ENCODE measurements around the gene GNG11. TPM values are rescaled to one million over a fixed set of nuclear protein-coding genes. Genes with fewer than 3 reads are reported as not detected.

Gene GNG11
- total RNA-seq, 2 experiments from 2014 or later: not detected

DNA sequence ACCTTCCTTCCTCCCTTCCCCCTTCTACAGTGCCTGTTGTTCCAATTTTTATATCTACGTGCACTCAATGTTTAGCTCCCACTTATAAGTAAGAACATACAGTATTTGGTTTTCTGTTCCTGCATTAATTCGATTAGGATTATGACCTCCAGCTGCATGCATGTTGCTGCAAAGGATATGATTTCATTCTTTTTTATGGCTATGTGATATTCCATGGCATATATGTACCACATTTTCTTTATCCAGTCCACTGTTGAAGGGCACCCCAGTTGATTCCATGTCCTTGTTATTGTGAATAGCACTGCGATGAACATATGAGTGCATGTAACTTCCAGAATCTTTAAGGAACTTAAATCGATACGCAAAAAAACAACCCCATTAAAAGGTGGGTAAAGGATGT is 42.7 kb downstream of the GNG11 start:
- ChIA-PET CTCF (no interaction called here), POLR2A (no interaction called here)
- DNase-seq: no peak
- Histone ChIP-seq H3K9me3 (ENCODE audit: control insufficient read depth in 1 of 2, insufficient read depth in 1 of 2, low read length in 2 of 2) (no peaks in the 10 kb centered on the region), H3K27me3 (ENCODE audit: control insufficient read depth in 1 of 2, insufficient read depth in 2 of 2, low read length in 2 of 2) (no peaks in the 10 kb centered on the region), H3K4me1 (ENCODE audit: insufficient read depth, low read length) (no peaks in the 10 kb centered on the region), H3K36me3 (ENCODE audit: insufficient read depth, low read length) (no peaks in the 10 kb centered on the region), H3K4me3 (ENCODE audit: low read length) (no peak overlapping the region), H3K27ac (ENCODE audit: low read depth in 1 of 2, low read length in 2 of 2) (no peak overlapping the region)
- H3K4me3 Mint-ChIP-seq: no peak overlapping the region
- intact Hi-C loops (cut with DNase I, micrococcal nuclease): no loop called here
- H3K36me3 Mint-ChIP-seq (ENCODE audit: low read depth): no peaks in the 10 kb centered on the region
- TF ChIP-seq, protein P1, sequence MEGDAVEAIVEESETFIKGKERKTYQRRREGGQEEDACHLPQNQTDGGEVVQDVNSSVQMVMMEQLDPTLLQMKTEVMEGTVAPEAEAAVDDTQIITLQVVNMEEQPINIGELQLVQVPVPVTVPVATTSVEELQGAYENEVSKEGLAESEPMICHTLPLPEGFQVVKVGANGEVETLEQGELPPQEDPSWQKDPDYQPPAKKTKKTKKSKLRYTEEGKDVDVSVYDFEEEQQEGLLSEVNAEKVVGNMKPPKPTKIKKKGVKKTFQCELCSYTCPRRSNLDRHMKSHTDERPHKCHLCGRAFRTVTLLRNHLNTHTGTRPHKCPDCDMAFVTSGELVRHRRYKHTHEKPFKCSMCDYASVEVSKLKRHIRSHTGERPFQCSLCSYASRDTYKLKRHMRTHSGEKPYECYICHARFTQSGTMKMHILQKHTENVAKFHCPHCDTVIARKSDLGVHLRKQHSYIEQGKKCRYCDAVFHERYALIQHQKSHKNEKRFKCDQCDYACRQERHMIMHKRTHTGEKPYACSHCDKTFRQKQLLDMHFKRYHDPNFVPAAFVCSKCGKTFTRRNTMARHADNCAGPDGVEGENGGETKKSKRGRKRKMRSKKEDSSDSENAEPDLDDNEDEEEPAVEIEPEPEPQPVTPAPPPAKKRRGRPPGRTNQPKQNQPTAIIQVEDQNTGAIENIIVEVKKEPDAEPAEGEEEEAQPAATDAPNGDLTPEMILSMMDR (IDR thresholded peaks at IDR 0.05): no peak
- no peaks in the 10 kb centered on the region for H3K9me3 Mint-ChIP-seq
- H3K27me3 Mint-ChIP-seq: no peaks in the 10 kb centered on the region
- H3K27ac Mint-ChIP-seq: no peak overlapping the region
- H3K4me1 Mint-ChIP-seq (ENCODE audit: low read depth): no peaks in the 10 kb centered on the region
- no peak for ATAC-seq (ENCODE audit: poor library complexity)

DNA sequence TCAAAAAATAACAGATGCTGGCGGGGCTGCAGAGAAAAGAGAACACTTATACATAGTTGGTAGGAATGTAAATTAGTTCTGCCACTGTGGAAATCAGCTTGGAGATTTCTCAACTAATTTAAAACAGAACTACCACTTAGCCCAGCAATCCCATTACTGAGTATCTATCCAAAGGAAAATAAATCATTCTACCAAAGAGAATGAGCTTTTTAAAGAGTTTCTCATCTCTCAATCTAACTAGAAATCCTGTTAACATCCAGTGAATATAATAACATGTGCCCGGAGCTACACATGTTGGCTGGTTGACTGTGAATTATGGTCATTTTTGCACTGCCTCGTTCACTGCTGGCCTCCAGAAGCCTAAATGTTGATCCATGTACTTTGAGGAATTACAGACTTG is 43.3 kb downstream of the GNG11 start:
- no peak for DNase-seq
- no peaks in the 10 kb centered on the region for H3K9me3 Mint-ChIP-seq
- ChIA-PET POLR2A (no interaction called here), CTCF (no interaction called here)
- intact Hi-C loops (cut with DNase I, micrococcal nuclease): no loop called here
- H3K27me3 Mint-ChIP-seq: no peaks in the 10 kb centered on the region
- TF ChIP-seq, protein P1 (IDR thresholded peaks at IDR 0.05): no peak
- Histone ChIP-seq H3K27me3 (ENCODE audit: control insufficient read depth in 1 of 2, insufficient read depth in 2 of 2, low read length in 2 of 2) (no peaks in the 10 kb centered on the region), H3K4me1 (ENCODE audit: insufficient read depth, low read length) (no peaks in the 10 kb centered on the region), H3K36me3 (ENCODE audit: insufficient read depth, low read length) (no peaks in the 10 kb centered on the region), H3K9me3 (ENCODE audit: control insufficient read depth in 1 of 2, insufficient read depth in 1 of 2, low read length in 2 of 2) (no peaks in the 10 kb centered on the region), H3K27ac (ENCODE audit: low read depth in 1 of 2, low read length in 2 of 2) (no peak overlapping the region), H3K4me3 (ENCODE audit: low read length) (no peak overlapping the region)
- H3K27ac Mint-ChIP-seq: no peak overlapping the region
- no peaks in the 10 kb centered on the region for H3K4me1 Mint-ChIP-seq (ENCODE audit: low read depth)
- no peaks in the 10 kb centered on the region for H3K36me3 Mint-ChIP-seq (ENCODE audit: low read depth)
- no peak overlapping the region for H3K4me3 Mint-ChIP-seq
- ATAC-seq (ENCODE audit: poor library complexity): no peak

DNA sequence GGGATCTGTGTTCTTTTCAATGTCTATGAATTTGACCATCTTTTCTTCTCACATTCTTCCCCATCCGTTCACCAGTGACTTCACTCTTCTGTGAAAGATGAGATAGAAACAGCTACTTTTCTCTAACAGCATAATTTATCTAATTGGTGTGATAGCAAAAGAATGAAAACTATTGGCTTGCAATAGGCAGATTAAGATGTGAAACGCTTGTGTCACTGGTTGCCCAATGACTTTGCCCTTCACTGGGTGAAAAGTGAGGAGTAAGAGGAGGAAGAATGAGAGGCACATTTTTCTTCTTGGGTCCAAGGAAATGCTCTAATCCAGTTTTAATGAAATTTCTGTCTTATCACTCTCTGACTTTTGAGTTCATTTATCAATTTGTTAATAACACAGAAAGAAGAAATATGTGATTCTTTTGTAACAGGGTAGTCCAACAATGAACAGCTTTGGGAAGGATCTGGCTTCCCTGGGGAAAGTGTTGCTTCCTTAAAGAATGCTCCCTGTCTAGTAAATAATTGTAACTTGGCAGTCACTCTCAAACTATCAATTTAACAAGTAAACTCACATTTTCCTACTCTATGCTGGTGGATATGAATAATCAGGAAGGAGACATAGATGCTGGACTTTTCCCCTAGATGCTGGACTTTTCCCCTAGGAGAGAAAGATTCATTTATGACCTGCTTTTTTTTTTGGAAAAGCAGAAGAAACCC is 47.5 kb downstream of the GNG11 start:
- Histone ChIP-seq H3K36me3 (ENCODE audit: insufficient read depth, low read length) (no peaks in the 10 kb centered on the region), H3K4me1 (ENCODE audit: insufficient read depth, low read length) (no peaks in the 10 kb centered on the region), H3K4me3 (ENCODE audit: low read length) (no peak overlapping the region), H3K9me3 (ENCODE audit: control insufficient read depth in 1 of 2, insufficient read depth in 1 of 2, low read length in 2 of 2) (no peaks in the 10 kb centered on the region), H3K27ac (ENCODE audit: low read depth in 1 of 2, low read length in 2 of 2) (no peak overlapping the region), H3K27me3 (ENCODE audit: control insufficient read depth in 1 of 2, insufficient read depth in 2 of 2, low read length in 2 of 2) (no peaks in the 10 kb centered on the region)
- TF ChIP-seq, protein P1 (IDR thresholded peaks at IDR 0.05): no peak
- H3K27me3 Mint-ChIP-seq: no peaks in the 10 kb centered on the region
- no peak for ATAC-seq (ENCODE audit: poor library complexity)
- H3K4me1 Mint-ChIP-seq (ENCODE audit: low read depth): no peaks in the 10 kb centered on the region
- DNase-seq: no peak
- POLR2A ChIA-PET: no interaction called here
- no peaks in the 10 kb centered on the region for H3K36me3 Mint-ChIP-seq (ENCODE audit: low read depth)
- no peak overlapping the region for H3K27ac Mint-ChIP-seq
- intact Hi-C loops (cut with DNase I, micrococcal nuclease): no loop called here
- no peaks in the 10 kb centered on the region for H3K9me3 Mint-ChIP-seq
- H3K4me3 Mint-ChIP-seq: no peak overlapping the region
- CTCF ChIA-PET: no interaction called here

Measured in CD4-positive, alpha-beta T cell (primary cell).